Esophagus squamous epithelium (tissue), 5 donors: ENCODE measurements around the gene RUVBL2. TPM values are rescaled to one million over a fixed set of nuclear protein-coding genes. Genes with fewer than 3 reads are reported as not detected.

Experiments
- DNase-seq: peaks from one replicate; lab custom pipeline; 2025; lab: John Stamatoyannopoulos, UW
- H3K27ac ChIP-seq, 4 donors: fragments of 200-600 bp; sonication (generic); one replicate each; pipeline ENCODE4 v1.5.1; 2016 to 2019; ENCODE audit warnings: mild to moderate bottlenecking in 1 of 4
- H3K27me3 ChIP-seq, 4 donors: fragments of 200-600 bp; sonication (generic); 1 replicate in 3 of 4; 2 replicates in 1 of 4; pipeline versions ENCODE4 v1.5.1 to v1.6.0; 2017 to 2021; ENCODE audit warnings: antibody characterized with exemption in 1 of 4
- H3K36me3 ChIP-seq, 3 donors: fragments of 200-600 bp; sonication (generic); one replicate each; pipeline ENCODE4 v1.5.1; 2016 to 2019
- H3K4me1 ChIP-seq, 3 donors: fragments of 200-600 bp; sonication (generic); one replicate each; pipeline ENCODE4 v1.5.1; 2017 to 2019
- H3K4me3 ChIP-seq, 4 donors: fragments of 200-600 bp; sonication (generic); 1 replicate in 3 of 4; 2 replicates in 1 of 4; pipeline ENCODE4 v1.5.1; 2016 to 2019; ENCODE audit warnings: mild to moderate bottlenecking in 2 of 4, moderate library complexity in 1 of 4
- H3K9me3 ChIP-seq, 3 donors: fragments of 200-600 bp; sonication (generic); one replicate each; pipeline ENCODE4 v1.5.1; 2016 to 2019
- CTCF ChIP-seq, 6 experiments: fragments of 450-650 bp in 4 of 6; fragments of 200-600 bp in 2 of 6; sonication (generic) in 2 of 6; IDR thresholded peaks; one replicate each; pipeline ENCODE4 v1.5.1; 2016 to 2019; ENCODE audit warnings: antibody characterized with exemption in 6 of 6, mild to moderate bottlenecking in 4 of 6, moderate library complexity in 4 of 6
- POLR2A ChIP-seq, 4 donors: fragments of 450-650 bp; IDR thresholded peaks; one replicate each; pipeline ENCODE4 v1.6.1; 2017; ENCODE audit warnings: antibody characterized with exemption in 4 of 4, mild to moderate bottlenecking in 4 of 4, moderate library complexity in 3 of 4
- WGBS, 2 donors: methylation state at CpG; one replicate each; pipeline ENCODE4 v1.1.5; 2018; 5-methylcytosine and 5-hydroxymethylcytosine counted together
- intact Hi-C: fragments of 100-400 bp; cut with DNase I; formaldehyde crosslinking; loops from one replicate; pipeline ENCODE4 v1.15.0; 2022
- total RNA-seq, 4 donors: library from RNA; depleted of rRNA; stranded (reverse); fragments of >200 nt; gene quantifications; one replicate each; pipeline ENCODE4 v1.1.0, GENCODE V29; 2016
- donor health status: DM: yes; HTN: yes; CAD: no.

Gene RUVBL2
- total RNA-seq, 4 donors from 2014 or later = 102 to 140 (median 119) TPM

GRCh38 chr19:48988286-48988685 lies 5.4 kb upstream of the RUVBL2 start:
- TF ChIP-seq CTCF (IDR thresholded peaks at IDR 0.05) (no peak), POLR2A (IDR thresholded peaks at IDR 0.05) (no peak)
- Histone ChIP-seq H3K27me3 (no peaks in the 10 kb centered on the region), H3K27ac (no peak overlapping the region), H3K4me1 (peaks cover 21 to 32% (median 22%) of the 10 kb centered on the region in 3 donors), H3K4me3 (no peak overlapping the region), H3K36me3 (peaks cover 12 to 82% (median 30%) of the 10 kb centered on the region in 3 donors), H3K9me3 (no peaks in the 10 kb centered on the region)
- WGBS, 2 donors = 91 to 93% methylated on average over 5 to 7 of the region's 7 CpGs
- no peak for DNase-seq
- intact Hi-C loops = no loop called here

GRCh38 chr19:48988860-48989259 lies 4.8 kb upstream of the RUVBL2 start:
- DNase-seq = no peak
- 74 to 91% methylated on average over 2 to 5 of the region's 9 CpGs for WGBS, 2 donors

GRCh38 chr19:48989701-48990291 lies 3.9 kb upstream of the RUVBL2 start:
- Histone ChIP-seq H3K27ac (peak overlapping the region in 3 of 4 donors; percentile 36 to 97 (median 69)), H3K4me3 (no peak overlapping the region), H3K4me1 (peaks cover 29 to 42% (median 31%) of the 10 kb centered on the region in 3 donors), H3K27me3 (no peaks in the 10 kb centered on the region), H3K36me3 (peaks cover 12 to 66% (median 23%) of the 10 kb centered on the region in 3 donors), H3K9me3 (no peaks in the 10 kb centered on the region)
- 72 to 76% methylated on average over 13 of the region's 17 CpGs for WGBS, 2 donors
- TF ChIP-seq CTCF (IDR thresholded peaks at IDR 0.05) = no peak
- no peak for TF ChIP-seq POLR2A (IDR thresholded peaks at IDR 0.05)
- intact Hi-C loops = no loop called here
- DNase-seq = no peak

More at GRCh38 chr19:48988860-48989259, 4.8 kb upstream of the RUVBL2 start:
- intact Hi-C loops = no loop called here
- TF ChIP-seq CTCF (IDR thresholded peaks at IDR 0.05) (no peak), POLR2A (IDR thresholded peaks at IDR 0.05) (no peak)
- Histone ChIP-seq H3K4me3 (no peak overlapping the region), H3K9me3 (no peaks in the 10 kb centered on the region), H3K27me3 (no peaks in the 10 kb centered on the region), H3K36me3 (peaks cover 12 to 76% (median 30%) of the 10 kb centered on the region in 3 donors), H3K4me1 (peaks cover 21 to 33% (median 22%) of the 10 kb centered on the region in 3 donors), H3K27ac (no peak overlapping the region)

- H3K9me3 ChIP-seq = no peaks in the 10 kb centered on the region
- no peak for DNase-seq
- H3K4me3 ChIP-seq = no peak overlapping the region
- WGBS, 2 donors = 67 to 72% methylated on average over 4 of the region's 4 CpGs
- no peak for TF ChIP-seq CTCF (IDR thresholded peaks at IDR 0.05)
- no peak for TF ChIP-seq POLR2A (IDR thresholded peaks at IDR 0.05)
- H3K4me1 ChIP-seq = peaks cover 31 to 48% (median 32%) of the 10 kb centered on the region in 3 donors
- intact Hi-C loops = no loop called here
- H3K27ac ChIP-seq = peak overlapping the region in 3 of 4 donors; percentile 36 to 97 (median 69)
- no peaks in the 10 kb centered on the region for H3K27me3 ChIP-seq
- H3K36me3 ChIP-seq = peaks cover 12 to 60% (median 20%) of the 10 kb centered on the region in 3 donors
Measured at GRCh38 chr19:48990400-48990799, 3.3 kb upstream of the RUVBL2 start.

- intact Hi-C loops = no loop called here
- H3K4me1 ChIP-seq = peaks cover 31 to 51% (median 32%) of the 10 kb centered on the region in 3 donors
- H3K27ac ChIP-seq = peak overlapping the region; percentile 90 to 97 (median 97)
- no peaks in the 10 kb centered on the region for H3K27me3 ChIP-seq
- TF ChIP-seq POLR2A (IDR thresholded peaks at IDR 0.05) (no peak), CTCF (IDR thresholded peaks at IDR 0.05) (no peak)
- peaks cover 12 to 53% (median 13%) of the 10 kb centered on the region in 3 donors for H3K36me3 ChIP-seq
- H3K9me3 ChIP-seq = no peaks in the 10 kb centered on the region
- H3K4me3 ChIP-seq = peak overlapping the region in 2 of 4 donors; percentile 73 to 83
- 79 to 88% methylated on average over 8 to 12 of the region's 22 CpGs for WGBS, 2 donors
- DNase-seq = no peak
Measured at GRCh38 chr19:48991011-48991609, 2.6 kb upstream of the RUVBL2 start.
